HepG2 (cell line): ENCODE results near the gene PNKD. TPM values are rescaled to one million over a fixed set of nuclear protein-coding genes. Genes with fewer than 3 reads are reported as not detected.

Experiments
- ATAC-seq: fragments of 200-7000 bp; cut with Tn5 transposase; 3 replicates; pipeline ENCODE4 v1.9.1; 2020; ENCODE audit warnings: mild to moderate bottlenecking, moderate library complexity
- BruUV-seq: library from RNA; stranded (reverse); fragments of 400-500 nt; replicated peaks from 2 replicates; lab custom pipeline; 2021; lab: Mats Ljungman, UMichigan
- CTCF ChIA-PET: fragments of 300-600 bp; formaldehyde crosslinking; extraction: SDS; loops from one replicate; lab custom pipeline; 2021; ENCODE audit warnings: low total read pairs, inconsistent platforms, low intra/inter-chr PET ratio; lab: Yijun Ruan, JAX
- POLR2A ChIA-PET: fragments of 350-600 bp; sonication (Branson Sonifier 250); formaldehyde crosslinking; loops from one replicate; lab custom pipeline; 2020; ENCODE audit warnings: antibody characterized with exemption, inconsistent platforms; lab: Yijun Ruan, JAX
- DNase-seq: peaks from one replicate; pipeline ENCODE4 v3.0.0-alpha.2; 2015; ENCODE audit warnings: low spot score
- FAIRE-seq: peaks from 3 replicates; lab custom pipeline; 2011; peaks lifted over from hg19 to GRCh38; lab: Jason Lieb, UNC
- H2AFZ ChIP-seq: one replicate; pipeline ENCODE4 v1.6.1; 2011; ENCODE audit warnings: low read length, inconsistent platforms
- H3K27ac ChIP-seq: fragments of 300-600 bp; 3 replicates; pipeline ENCODE4 v1.8.0; 2011; ENCODE audit warnings: mixed run types, mild to moderate bottlenecking, mixed read lengths, low read length, inconsistent platforms; ENCODE audit not compliant: insufficient read depth; ENCODE audit errors: extremely low read length
- H3K27me3 ChIP-seq, 2 experiments: fragments of 200-600 bp in 1 of 2; 2 replicates in 1 of 2; 3 replicates in 1 of 2; pipeline versions ENCODE4 v1.6.0 to v1.8.0; 2011; ENCODE audit warnings: low read length in 2 of 2, mild to moderate bottlenecking in 2 of 2, moderate library complexity in 2 of 2, inconsistent platforms in 1 of 2; ENCODE audit not compliant: insufficient read depth in 2 of 2, control insufficient read depth in 1 of 2
- H3K36me3 ChIP-seq, 2 experiments: fragments of 200-600 bp in 1 of 2; replicated peaks in 1 of 2; 2 replicates in 1 of 2; 3 replicates in 1 of 2; pipeline versions ENCODE4 v1.5.1 to v1.8.0; 2011; ENCODE audit warnings: low read length in 2 of 2, inconsistent platforms in 1 of 2; ENCODE audit not compliant: insufficient read depth in 2 of 2, control insufficient read depth in 1 of 2
- H3K4me1 ChIP-seq: 2 replicates; pipeline ENCODE4 v1.5.1; 2012; ENCODE audit warnings: low read length, inconsistent platforms; ENCODE audit not compliant: insufficient read depth
- H3K4me2 ChIP-seq: 2 replicates; pipeline ENCODE4 v1.6.0; 2011; ENCODE audit warnings: low read depth, low read length, inconsistent platforms
- H3K4me3 ChIP-seq, 3 experiments: fragments of 200-600 bp in 1 of 3; sonication (generic), shearing (Covaris generic) in 1 of 3; replicated peaks in 1 of 3; 2 replicates each; pipeline ENCODE4 v1.5.1; 2011 to 2016; ENCODE audit warnings: low read length in 3 of 3, inconsistent platforms in 2 of 3, low read depth in 2 of 3, mild to moderate bottlenecking in 2 of 3, control low read depth in 1 of 3, mixed read lengths in 1 of 3; ENCODE audit not compliant: insufficient read depth in 1 of 3
- H3K79me2 ChIP-seq: one replicate; pipeline ENCODE4 v1.6.1; 2011; ENCODE audit warnings: low read length, inconsistent platforms; ENCODE audit not compliant: insufficient read depth
- H3K9ac ChIP-seq: 2 replicates; pipeline ENCODE4 v1.6.0; 2011; ENCODE audit warnings: mild to moderate bottlenecking, low read depth, low read length, inconsistent platforms; ENCODE audit not compliant: insufficient read depth
- H3K9me3 ChIP-seq: 2 replicates; pipeline ENCODE4 v1.5.1; 2012; ENCODE audit warnings: mild to moderate bottlenecking, low read length
- H4K20me1 ChIP-seq: 2 replicates; pipeline ENCODE4 v1.6.0; 2011; ENCODE audit warnings: inconsistent platforms, mild to moderate bottlenecking, low read length, moderate library complexity; ENCODE audit not compliant: insufficient read depth
- AGO2 ChIP-seq: fragments of 200-400 bp; formaldehyde crosslinking; optimal IDR thresholded peaks from 2 replicates; pipeline ENCODE3; 2017; ENCODE audit warnings: mild to moderate bottlenecking, low read depth, low read length, moderate library complexity
- GPN1 ChIP-seq: sonication (generic); formaldehyde crosslinking; IDR thresholded peaks from 2 replicates; pipeline ENCODE4 v1.5.1; 2020; ENCODE audit warnings: missing genetic modification reagents, borderline replicate concordance
- POLR2A ChIP-seq, 2 experiments: IDR thresholded peaks; 2 replicates each; pipeline ENCODE4 v1.6.1; 2011; ENCODE audit warnings: low read depth in 2 of 2, low read length in 2 of 2, mild to moderate bottlenecking in 1 of 2, moderate library complexity in 1 of 2; ENCODE audit not compliant: insufficient read depth in 1 of 2
- THRA ChIP-seq: sonication (generic); formaldehyde crosslinking; IDR thresholded peaks from 2 replicates; pipeline ENCODE4 v1.4.0; 2020; ENCODE audit warnings: missing genetic modification reagents, borderline replicate concordance
- ZBTB33 ChIP-seq: sonication (generic); formaldehyde crosslinking; IDR thresholded peaks from 2 replicates; pipeline ENCODE4 v1.4.0; 2020; ENCODE audit warnings: missing genetic modification reagents
- ZEB1 ChIP-seq: IDR thresholded peaks from 2 replicates; pipeline ENCODE4 v1.6.1; 2012; ENCODE audit warnings: mild to moderate bottlenecking, low read depth, inconsistent platforms; ENCODE audit not compliant: insufficient replicate concordance
- ZFY ChIP-seq: sonication (generic); formaldehyde crosslinking; IDR thresholded peaks from 2 replicates; pipeline ENCODE4 v1.4.0; 2020; ENCODE audit warnings: missing genetic modification reagents
- ZNF263 ChIP-seq: sonication (generic); formaldehyde crosslinking; IDR thresholded peaks from 2 replicates; pipeline ENCODE4 v1.4.0; 2020; ENCODE audit warnings: missing genetic modification reagents
- ZNF572 ChIP-seq: sonication (generic); formaldehyde crosslinking; IDR thresholded peaks from 2 replicates; pipeline ENCODE4 v1.5.1; 2020; ENCODE audit warnings: mild to moderate bottlenecking, missing genetic modification reagents
- ZNF782 ChIP-seq: sonication (generic); formaldehyde crosslinking; IDR thresholded peaks from 2 replicates; pipeline ENCODE4 v1.4.0; 2020; ENCODE audit warnings: missing genetic modification reagents, mild to moderate bottlenecking, borderline replicate concordance
- WGBS: methylation state at CpG from one replicate; pipeline ENCODE4 v1.1.6; 2017; ENCODE audit warnings: low lambda C conversion rate; 5-methylcytosine and 5-hydroxymethylcytosine counted together
- in situ Hi-C: cut with HindIII; loops from 2 replicates; pipeline ENCODE4 v1.10.0; 2017; ENCODE audit warnings: low pct_unique_long_range_greater_than_20kb; ENCODE audit not compliant: extremely low pct_ligation_motif_present
- intact Hi-C: fragments of 100-400 bp; cut with micrococcal nuclease; formaldehyde crosslinking; loops from one replicate; pipeline ENCODE4 v1.10.0; 2022; ENCODE audit not compliant: unreplicated experiment
- polyA plus RNA-seq, 8 experiments: library from polyadenylated mRNA; depleted of rRNA in 3 of 8; stranded (reverse) in 7 of 8; unstranded in 1 of 8; fragments of >200 nt; fragmentation: Illumina TruSeq in 4 of 8; extraction: Trizol in 4 of 8; gene quantifications; 2 replicates each; pipeline versions ENCODE4 v1.2.1 to v1.2.3, GENCODE V29; 2011 to 2016; ENCODE audit warnings: low read depth in 4 of 8, missing spikeins in 1 of 8, mixed read lengths in 1 of 8; ENCODE audit not compliant: insufficient read depth in 1 of 8
- total RNA-seq, 5 experiments: library from RNA; depleted of rRNA; stranded (reverse); fragments of >200 nt; fragmentation: Illumina TruSeq; extraction: Trizol; gene quantifications; 2 replicates each; pipeline ENCODE4 v1.2.3, GENCODE V29; 2016; ENCODE audit warnings: low read depth in 1 of 5
- TF ChIP-seq, protein P1 (sequence below): sonication (generic); formaldehyde crosslinking; IDR thresholded peaks from 2 replicates; pipeline ENCODE4 v1.5.1; 2020; ENCODE audit warnings: mild to moderate bottlenecking, missing genetic modification reagents, moderate library complexity

PNKD gene
- total and polyA plus RNA-seq, 2 of the 13 experiments (the other 11 are each of a cell fraction or from before 2014, with no cell fraction given) = 55.9 to 80.4 TPM

- no TSS peak for BruUV-seq
- no peaks in the 10 kb centered on the region for H3K9me3 ChIP-seq
- FAIRE-seq = no peak
- peaks cover 15% of the 10 kb centered on the region for H3K79me2 ChIP-seq
- ChIA-PET CTCF (no interaction called here), POLR2A (interaction anchor here (0.8 kb wide), 1 partner anchor 24 kb away, joined by 3 read pairs; no protein-coding TSS in a partner anchor)
- no peak overlapping the region for H3K4me2 ChIP-seq
- 80% methylated on average over 10 of the region's 15 CpGs for WGBS
- no peak overlapping the region for H3K4me3 ChIP-seq
- no peak overlapping the region for H2AFZ ChIP-seq
- no peak for ATAC-seq
- H3K27ac ChIP-seq = peak overlapping the region; percentile 36
- no peaks in the 10 kb centered on the region for H4K20me1 ChIP-seq
- DNase-seq = no peak
- H3K4me1 ChIP-seq = peaks cover 62% of the 10 kb centered on the region
- intact Hi-C loops = no loop called here
- peaks cover 19 to 40% of the 10 kb centered on the region in 2 experiments for H3K36me3 ChIP-seq
- peak; percentile 85 for TF ChIP-seq ZNF263 (CRISPR knock-in tag)
- 0 out of 4 replicates have a peak, but pooled peaks of 1 of the 2 experiments have one; percentile 13 for TF ChIP-seq POLR2A (IDR thresholded peaks at IDR 0.05; ENCODE audit: insufficient read depth in 1 of 2, low read depth in 2 of 2, low read length in 2 of 2)
- TF ChIP-seq ZFY (CRISPR knock-in tag) = peak; percentile 18; the same call in 1 of the 2 replicates
- TF ChIP-seq, protein P1, sequence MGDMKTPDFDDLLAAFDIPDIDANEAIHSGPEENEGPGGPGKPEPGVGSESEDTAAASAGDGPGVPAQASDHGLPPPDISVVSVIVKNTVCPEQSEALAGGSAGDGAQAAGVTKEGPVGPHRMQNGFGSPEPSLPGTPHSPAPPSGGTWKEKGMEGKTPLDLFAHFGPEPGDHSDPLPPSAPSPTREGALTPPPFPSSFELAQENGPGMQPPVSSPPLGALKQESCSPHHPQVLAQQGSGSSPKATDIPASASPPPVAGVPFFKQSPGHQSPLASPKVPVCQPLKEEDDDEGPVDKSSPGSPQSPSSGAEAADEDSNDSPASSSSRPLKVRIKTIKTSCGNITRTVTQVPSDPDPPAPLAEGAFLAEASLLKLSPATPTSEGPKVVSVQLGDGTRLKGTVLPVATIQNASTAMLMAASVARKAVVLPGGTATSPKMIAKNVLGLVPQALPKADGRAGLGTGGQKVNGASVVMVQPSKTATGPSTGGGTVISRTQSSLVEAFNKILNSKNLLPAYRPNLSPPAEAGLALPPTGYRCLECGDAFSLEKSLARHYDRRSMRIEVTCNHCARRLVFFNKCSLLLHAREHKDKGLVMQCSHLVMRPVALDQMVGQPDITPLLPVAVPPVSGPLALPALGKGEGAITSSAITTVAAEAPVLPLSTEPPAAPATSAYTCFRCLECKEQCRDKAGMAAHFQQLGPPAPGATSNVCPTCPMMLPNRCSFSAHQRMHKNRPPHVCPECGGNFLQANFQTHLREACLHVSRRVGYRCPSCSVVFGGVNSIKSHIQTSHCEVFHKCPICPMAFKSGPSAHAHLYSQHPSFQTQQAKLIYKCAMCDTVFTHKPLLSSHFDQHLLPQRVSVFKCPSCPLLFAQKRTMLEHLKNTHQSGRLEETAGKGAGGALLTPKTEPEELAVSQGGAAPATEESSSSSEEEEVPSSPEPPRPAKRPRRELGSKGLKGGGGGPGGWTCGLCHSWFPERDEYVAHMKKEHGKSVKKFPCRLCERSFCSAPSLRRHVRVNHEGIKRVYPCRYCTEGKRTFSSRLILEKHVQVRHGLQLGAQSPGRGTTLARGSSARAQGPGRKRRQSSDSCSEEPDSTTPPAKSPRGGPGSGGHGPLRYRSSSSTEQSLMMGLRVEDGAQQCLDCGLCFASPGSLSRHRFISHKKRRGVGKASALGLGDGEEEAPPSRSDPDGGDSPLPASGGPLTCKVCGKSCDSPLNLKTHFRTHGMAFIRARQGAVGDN = peak; percentile 53
- TF ChIP-seq GPN1 (CRISPR knock-in tag) = no peak
- TF ChIP-seq THRA = no peak
- 0 out of 2 replicates have a peak, but pooled peaks have one; percentile 0 for TF ChIP-seq ZBTB33 (CRISPR knock-in tag)
- 0 out of 2 replicates have a peak, but pooled peaks have one; percentile 35 for TF ChIP-seq ZNF572 (CRISPR knock-in tag)
- TF ChIP-seq ZNF782 (CRISPR knock-in tag) = no peak
- peak; percentile 34 for TF ChIP-seq ZEB1
- TF ChIP-seq AGO2 = peak; percentile 42
- no peaks in the 10 kb centered on the region; a peak in 1 of 5 replicates for H3K27me3 ChIP-seq
- in situ Hi-C loops = no loop called here
- no peak overlapping the region for H3K9ac ChIP-seq
Measured at GRCh38 chr2:218266316-218266979, 3.9 kb upstream of the PNKD start.
